HepG2 (cell line): ENCODE data around the gene CCDC88C. TPM values are rescaled to one million over a fixed set of nuclear protein-coding genes. Genes with fewer than 3 reads are reported as not detected.

ENCODE experiments used
- AHR ChIP-seq: IDR thresholded peaks from 2 replicates; pipeline ENCODE4 v1.6.1; 2018; ENCODE audit warnings: missing genetic modification reagents, missing compliant biosample characterization
- ARID4A ChIP-seq: sonication (generic); formaldehyde crosslinking; IDR thresholded peaks from 2 replicates; pipeline ENCODE4 v1.5.0; 2020; ENCODE audit warnings: mild to moderate bottlenecking, missing genetic modification reagents, borderline replicate concordance
- GMEB1 ChIP-seq: sonication (generic); formaldehyde crosslinking; IDR thresholded peaks from 2 replicates; pipeline ENCODE4 v1.5.1; 2020; ENCODE audit warnings: missing genetic modification reagents, mild to moderate bottlenecking, borderline replicate concordance
- NCOA5 ChIP-seq: sonication (generic); formaldehyde crosslinking; IDR thresholded peaks from 2 replicates; pipeline ENCODE4 v1.4.0; 2020; ENCODE audit warnings: missing genetic modification reagents
- POLR2A ChIP-seq, 2 experiments: IDR thresholded peaks; 2 replicates each; pipeline ENCODE4 v1.6.1; 2011; ENCODE audit warnings: low read depth in 2 of 2, low read length in 2 of 2, mild to moderate bottlenecking in 1 of 2, moderate library complexity in 1 of 2; ENCODE audit not compliant: insufficient read depth in 1 of 2
- POLR2AphosphoS5 ChIP-seq: IDR thresholded peaks from 2 replicates; pipeline ENCODE4 v1.6.1; 2012; ENCODE audit warnings: low read depth, low read length
- RARG ChIP-seq: sonication (generic); formaldehyde crosslinking; IDR thresholded peaks from 2 replicates; pipeline ENCODE4 v1.4.0; 2020; ENCODE audit warnings: low read depth, mild to moderate bottlenecking, missing genetic modification reagents
- YEATS4 ChIP-seq: sonication (generic); formaldehyde crosslinking; IDR thresholded peaks from 2 replicates; pipeline ENCODE4 v1.4.0; 2020; ENCODE audit warnings: missing genetic modification reagents, borderline replicate concordance
- ZIK1 ChIP-seq: sonication (generic); formaldehyde crosslinking; IDR thresholded peaks from 2 replicates; pipeline ENCODE4 v1.5.0; 2020; ENCODE audit warnings: mild to moderate bottlenecking, low read depth, missing genetic modification reagents, borderline replicate concordance
- ZNF138 ChIP-seq: sonication (generic); formaldehyde crosslinking; IDR thresholded peaks from 2 replicates; pipeline ENCODE4 v1.5.0; 2020; ENCODE audit warnings: mild to moderate bottlenecking, low read depth, missing genetic modification reagents
- ZNF256 ChIP-seq: sonication (generic); formaldehyde crosslinking; conservative IDR thresholded peaks from 2 replicates; pipeline ENCODE4 v1.4.0; 2020; ENCODE audit warnings: missing genetic modification reagents
- ZNF354B ChIP-seq: sonication (generic); formaldehyde crosslinking; IDR thresholded peaks from 2 replicates; pipeline ENCODE4 v1.8.0; 2022; ENCODE audit warnings: mild to moderate bottlenecking, missing genetic modification reagents
- ZNF431 ChIP-seq: sonication (generic); formaldehyde crosslinking; IDR thresholded peaks from 2 replicates; pipeline ENCODE4 v1.9.0; 2022; ENCODE audit warnings: missing genetic modification reagents, low read depth, mild to moderate bottlenecking, borderline replicate concordance
- ZNF552 ChIP-seq: sonication (generic); formaldehyde crosslinking; IDR thresholded peaks from 2 replicates; pipeline ENCODE4 v1.9.0; 2022; ENCODE audit warnings: missing genetic modification reagents, mild to moderate bottlenecking, borderline replicate concordance
- ZNF609 ChIP-seq: sonication (generic); formaldehyde crosslinking; IDR thresholded peaks from 2 replicates; pipeline ENCODE4 v1.4.0; 2020; ENCODE audit warnings: mild to moderate bottlenecking, missing genetic modification reagents, borderline replicate concordance
- ZNF788 ChIP-seq: sonication (generic); formaldehyde crosslinking; IDR thresholded peaks from 2 replicates; pipeline ENCODE4 v1.5.0; 2020; ENCODE audit warnings: mild to moderate bottlenecking, missing genetic modification reagents, borderline replicate concordance
- polyA plus RNA-seq, 8 experiments: library from polyadenylated mRNA; depleted of rRNA in 3 of 8; stranded (reverse) in 7 of 8; unstranded in 1 of 8; fragments of >200 nt; fragmentation: Illumina TruSeq in 4 of 8; extraction: Trizol in 4 of 8; gene quantifications; 2 replicates each; pipeline versions ENCODE4 v1.2.1 to v1.2.3, GENCODE V29; 2011 to 2016; ENCODE audit warnings: low read depth in 4 of 8, missing spikeins in 1 of 8, mixed read lengths in 1 of 8; ENCODE audit not compliant: insufficient read depth in 1 of 8
- total RNA-seq, 5 experiments: library from RNA; depleted of rRNA; stranded (reverse); fragments of >200 nt; fragmentation: Illumina TruSeq; extraction: Trizol; gene quantifications; 2 replicates each; pipeline ENCODE4 v1.2.3, GENCODE V29; 2016; ENCODE audit warnings: low read depth in 1 of 5
- TF ChIP-seq, protein P1 (sequence below): fragments of 450-650 bp; IDR thresholded peaks from 2 replicates; pipeline ENCODE4 v1.6.1; 2017; ENCODE audit warnings: mild to moderate bottlenecking

CCDC88C gene
- total and polyA plus RNA-seq, 2 of the 13 experiments (the other 11 are each of a cell fraction or from before 2014, with no cell fraction given): 3.6 to 11.7 TPM

DNA sequence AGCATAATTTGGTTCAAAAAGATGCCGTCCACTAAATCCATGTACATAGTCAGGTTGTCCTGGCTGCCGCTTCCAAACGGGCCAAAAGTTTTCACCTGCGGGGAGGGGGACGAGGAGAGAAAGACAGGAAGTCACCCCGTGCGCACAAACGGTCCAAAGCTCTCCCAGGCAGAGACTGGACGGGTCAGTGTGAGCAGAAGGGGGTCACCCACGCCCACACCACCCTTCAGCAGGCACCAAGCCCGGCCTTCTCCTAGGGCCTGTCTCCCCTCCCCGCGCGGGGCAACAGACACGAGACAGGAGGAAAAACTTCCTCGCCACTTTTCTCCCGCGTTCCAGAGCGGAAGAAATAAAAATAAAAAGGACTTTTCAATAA, 888 bp downstream of the CCDC88C start (continued):
- TF ChIP-seq AHR (CRISPR knock-in tag) (no peak), POLR2AphosphoS5 (no peak), RARG (no peak), ZNF788 (CRISPR knock-in tag) (0 out of 2 replicates have a peak, but pooled peaks have one; percentile 54), ZNF552 (CRISPR knock-in tag) (no peak), POLR2A (IDR thresholded peaks at IDR 0.05; ENCODE audit: insufficient read depth in 1 of 2, low read depth in 2 of 2, low read length in 2 of 2) (no peak), ZNF609 (no peak), ZNF431 (CRISPR knock-in tag) (no peak), ZNF354B (CRISPR knock-in tag) (no peak), GMEB1 (CRISPR knock-in tag) (no peak), ARID4A (0 out of 2 replicates have a peak, but pooled peaks have one; percentile 5), ZNF138 (no peak), ZNF256 (no peak), NCOA5 (CRISPR knock-in tag) (no peak), YEATS4 (CRISPR knock-in tag) (peak; percentile 59; the same call in 1 of the 2 replicates), ZIK1 (no peak; the same call in 1 of the 2 replicates)
- TF ChIP-seq, protein P1, sequence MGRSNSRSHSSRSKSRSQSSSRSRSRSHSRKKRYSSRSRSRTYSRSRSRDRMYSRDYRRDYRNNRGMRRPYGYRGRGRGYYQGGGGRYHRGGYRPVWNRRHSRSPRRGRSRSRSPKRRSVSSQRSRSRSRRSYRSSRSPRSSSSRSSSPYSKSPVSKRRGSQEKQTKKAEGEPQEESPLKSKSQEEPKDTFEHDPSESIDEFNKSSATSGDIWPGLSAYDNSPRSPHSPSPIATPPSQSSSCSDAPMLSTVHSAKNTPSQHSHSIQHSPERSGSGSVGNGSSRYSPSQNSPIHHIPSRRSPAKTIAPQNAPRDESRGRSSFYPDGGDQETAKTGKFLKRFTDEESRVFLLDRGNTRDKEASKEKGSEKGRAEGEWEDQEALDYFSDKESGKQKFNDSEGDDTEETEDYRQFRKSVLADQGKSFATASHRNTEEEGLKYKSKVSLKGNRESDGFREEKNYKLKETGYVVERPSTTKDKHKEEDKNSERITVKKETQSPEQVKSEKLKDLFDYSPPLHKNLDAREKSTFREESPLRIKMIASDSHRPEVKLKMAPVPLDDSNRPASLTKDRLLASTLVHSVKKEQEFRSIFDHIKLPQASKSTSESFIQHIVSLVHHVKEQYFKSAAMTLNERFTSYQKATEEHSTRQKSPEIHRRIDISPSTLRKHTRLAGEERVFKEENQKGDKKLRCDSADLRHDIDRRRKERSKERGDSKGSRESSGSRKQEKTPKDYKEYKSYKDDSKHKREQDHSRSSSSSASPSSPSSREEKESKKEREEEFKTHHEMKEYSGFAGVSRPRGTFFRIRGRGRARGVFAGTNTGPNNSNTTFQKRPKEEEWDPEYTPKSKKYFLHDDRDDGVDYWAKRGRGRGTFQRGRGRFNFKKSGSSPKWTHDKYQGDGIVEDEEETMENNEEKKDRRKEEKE: no peak
